ENCODE results near the gene PPCS. TPM values are rescaled to one million over a fixed set of nuclear protein-coding genes. Genes with fewer than 3 reads are reported as not detected.

PPCS gene
- total and polyA plus RNA-seq, 2 experiments from 2014 or later: 79.0 to 98.6 TPM

DNA sequence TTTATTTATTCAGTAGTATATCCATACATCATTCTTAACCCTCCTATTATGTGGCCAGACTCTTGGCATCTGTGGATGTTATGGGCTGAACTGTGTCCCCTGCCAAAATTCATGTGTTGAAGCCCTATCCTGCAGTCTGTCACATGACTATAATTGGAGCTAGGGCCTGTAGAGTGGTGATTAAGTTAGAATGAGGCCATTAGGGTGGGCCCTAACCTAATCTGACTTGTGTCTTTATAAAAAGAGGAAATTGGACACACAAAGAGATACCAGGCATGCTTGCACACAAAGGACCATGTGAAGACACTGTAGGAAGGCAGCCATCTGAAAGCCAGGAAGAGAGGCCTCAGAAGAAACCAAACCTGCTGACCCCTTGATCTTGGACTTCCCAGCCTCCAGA, 7.1 kb upstream of the PPCS start:
- TF ChIP-seq, protein P1, sequence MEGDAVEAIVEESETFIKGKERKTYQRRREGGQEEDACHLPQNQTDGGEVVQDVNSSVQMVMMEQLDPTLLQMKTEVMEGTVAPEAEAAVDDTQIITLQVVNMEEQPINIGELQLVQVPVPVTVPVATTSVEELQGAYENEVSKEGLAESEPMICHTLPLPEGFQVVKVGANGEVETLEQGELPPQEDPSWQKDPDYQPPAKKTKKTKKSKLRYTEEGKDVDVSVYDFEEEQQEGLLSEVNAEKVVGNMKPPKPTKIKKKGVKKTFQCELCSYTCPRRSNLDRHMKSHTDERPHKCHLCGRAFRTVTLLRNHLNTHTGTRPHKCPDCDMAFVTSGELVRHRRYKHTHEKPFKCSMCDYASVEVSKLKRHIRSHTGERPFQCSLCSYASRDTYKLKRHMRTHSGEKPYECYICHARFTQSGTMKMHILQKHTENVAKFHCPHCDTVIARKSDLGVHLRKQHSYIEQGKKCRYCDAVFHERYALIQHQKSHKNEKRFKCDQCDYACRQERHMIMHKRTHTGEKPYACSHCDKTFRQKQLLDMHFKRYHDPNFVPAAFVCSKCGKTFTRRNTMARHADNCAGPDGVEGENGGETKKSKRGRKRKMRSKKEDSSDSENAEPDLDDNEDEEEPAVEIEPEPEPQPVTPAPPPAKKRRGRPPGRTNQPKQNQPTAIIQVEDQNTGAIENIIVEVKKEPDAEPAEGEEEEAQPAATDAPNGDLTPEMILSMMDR (IDR thresholded peaks at IDR 0.05; ENCODE audit: poor library complexity): no peak
- TF ChIP-seq EZH2phosphoT487 (IDR thresholded peaks at IDR 0.05; ENCODE audit: low read depth, severe bottlenecking, unreplicated experiment) (no peak), EZH2 (IDR thresholded peaks at IDR 0.05; ENCODE audit: borderline replicate concordance) (no peak)
- no peaks in the 10 kb centered on the region for H3K4me1 ChIP-seq (ENCODE audit: insufficient read depth)
- H3K27me3 ChIP-seq: no peaks in the 10 kb centered on the region
- H4K20me1 ChIP-seq (ENCODE audit: insufficient read depth, poor library complexity, severe bottlenecking): no peaks in the 10 kb centered on the region
- H3K27ac ChIP-seq: no peak overlapping the region
- no peak overlapping the region for H2AFZ ChIP-seq
- H3K79me2 ChIP-seq: no peaks in the 10 kb centered on the region
- DNase-seq (ENCODE audit: low spot score): no peak
- no peaks in the 10 kb centered on the region for H3K36me3 ChIP-seq (replicated peaks; ENCODE audit: insufficient read depth, low read depth)
- no peak overlapping the region for H3K4me2 ChIP-seq
- no peaks in the 10 kb centered on the region for H3K9me2 ChIP-seq (replicated peaks; ENCODE audit: insufficient read depth)
- H3K4me3 ChIP-seq: no peak overlapping the region
- no peaks in the 10 kb centered on the region for H3K9me3 ChIP-seq (ENCODE audit: low read depth)

DNA sequence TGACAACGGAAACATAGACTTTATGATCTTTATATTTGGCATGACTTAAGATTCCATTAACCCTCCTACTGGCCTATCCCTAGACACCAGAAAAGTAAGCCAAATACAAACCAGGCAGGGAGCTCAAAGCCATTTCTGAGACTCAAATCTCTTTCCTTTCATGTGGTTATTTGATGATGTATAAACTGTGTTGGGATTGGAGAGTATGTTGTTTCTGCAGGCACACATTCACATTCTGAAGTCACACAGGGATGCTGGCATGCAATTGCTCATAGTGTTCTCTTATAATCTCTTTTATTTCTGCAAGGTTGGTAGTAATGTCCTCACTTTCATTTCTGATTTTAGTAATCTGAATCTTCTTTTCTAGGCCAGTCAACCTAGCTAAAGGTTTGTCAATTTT, 6.3 kb upstream of the PPCS start:
- Histone ChIP-seq H3K4me3 (no peak overlapping the region), H3K79me2 (no peaks in the 10 kb centered on the region), H4K20me1 (ENCODE audit: insufficient read depth, poor library complexity, severe bottlenecking) (no peaks in the 10 kb centered on the region), H3K9me3 (ENCODE audit: low read depth) (no peaks in the 10 kb centered on the region), H3K27me3 (no peaks in the 10 kb centered on the region), H3K27ac (no peak overlapping the region), H3K4me1 (ENCODE audit: insufficient read depth) (no peaks in the 10 kb centered on the region), H3K4me2 (no peak overlapping the region), H3K36me3 (replicated peaks; ENCODE audit: insufficient read depth, low read depth) (no peaks in the 10 kb centered on the region), H3K9me2 (replicated peaks; ENCODE audit: insufficient read depth) (no peaks in the 10 kb centered on the region), H2AFZ (no peak overlapping the region)
- TF ChIP-seq EZH2 (IDR thresholded peaks at IDR 0.05; ENCODE audit: borderline replicate concordance): no peak
- TF ChIP-seq, protein P1 (IDR thresholded peaks at IDR 0.05; ENCODE audit: poor library complexity): no peak
- TF ChIP-seq EZH2phosphoT487 (IDR thresholded peaks at IDR 0.05; ENCODE audit: low read depth, severe bottlenecking, unreplicated experiment): no peak
- WGBS (ENCODE audit: low lambda C conversion rate, missing lambda C conversion rate): 84% methylated on average over 1 of the region's 1 CpG
- DNase-seq (ENCODE audit: low spot score): no peak

DNA sequence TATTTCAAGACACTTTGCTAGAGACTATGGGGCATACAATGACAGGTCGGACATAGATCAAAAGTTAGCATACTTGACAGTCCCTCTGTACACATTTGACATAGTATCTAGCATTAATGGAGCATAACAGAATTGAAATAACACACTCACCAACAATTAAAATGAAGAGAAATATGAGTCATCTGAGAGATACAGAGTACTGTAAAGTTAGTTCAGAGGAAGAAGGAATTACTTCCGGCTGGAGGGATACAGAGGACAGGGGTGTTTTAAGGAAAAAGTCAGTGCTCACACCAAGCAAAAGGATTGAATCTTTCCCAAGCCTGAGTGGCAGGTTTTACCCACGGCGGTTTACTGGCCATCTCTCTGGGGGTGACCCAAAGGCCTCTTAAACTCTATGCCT, 3.0 kb upstream of the PPCS start:
- peaks cover 9% of the 10 kb centered on the region for H3K4me1 ChIP-seq (ENCODE audit: insufficient read depth)
- 87% methylated on average over 4 of the region's 4 CpGs for WGBS (ENCODE audit: low lambda C conversion rate, missing lambda C conversion rate)
- no peak for TF ChIP-seq EZH2phosphoT487 (IDR thresholded peaks at IDR 0.05; ENCODE audit: low read depth, severe bottlenecking, unreplicated experiment)
- no peak for TF ChIP-seq EZH2 (IDR thresholded peaks at IDR 0.05; ENCODE audit: borderline replicate concordance)
- TF ChIP-seq, protein P1 (IDR thresholded peaks at IDR 0.05; ENCODE audit: poor library complexity): no peak
- H3K79me2 ChIP-seq: peaks cover 7% of the 10 kb centered on the region
- no peak overlapping the region for H3K4me2 ChIP-seq
- no peaks in the 10 kb centered on the region for H3K9me2 ChIP-seq (replicated peaks; ENCODE audit: insufficient read depth)
- no peaks in the 10 kb centered on the region for H3K27me3 ChIP-seq
- H2AFZ ChIP-seq: no peak overlapping the region
- H3K27ac ChIP-seq: no peak overlapping the region
- DNase-seq (ENCODE audit: low spot score): no peak
- H3K4me3 ChIP-seq: no peak overlapping the region
- no peaks in the 10 kb centered on the region for H3K9me3 ChIP-seq (ENCODE audit: low read depth)
- H3K36me3 ChIP-seq (replicated peaks; ENCODE audit: insufficient read depth, low read depth): no peaks in the 10 kb centered on the region
- H4K20me1 ChIP-seq (ENCODE audit: insufficient read depth, poor library complexity, severe bottlenecking): no peaks in the 10 kb centered on the region

DNA sequence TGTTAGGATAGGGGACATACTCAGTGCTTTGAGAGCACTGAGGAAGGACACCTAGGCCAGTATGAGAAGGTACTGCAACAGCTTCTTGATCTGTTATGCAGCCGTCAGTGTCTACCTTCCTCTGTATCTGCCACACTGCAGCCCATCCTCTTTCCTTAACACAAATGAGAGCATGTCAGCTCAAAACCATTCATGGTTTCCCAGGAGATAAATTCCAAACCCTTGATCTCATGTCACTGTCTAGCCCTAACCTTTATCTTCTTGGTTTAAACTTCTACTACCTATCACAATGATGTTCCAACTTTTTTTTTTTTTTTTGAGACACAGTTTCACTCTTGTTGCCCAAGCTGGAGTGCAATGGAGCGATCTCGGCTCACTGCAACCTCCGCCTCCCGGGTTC, 1.9 kb upstream of the PPCS start:
- TF ChIP-seq EZH2phosphoT487 (IDR thresholded peaks at IDR 0.05; ENCODE audit: low read depth, severe bottlenecking, unreplicated experiment) (no peak), EZH2 (IDR thresholded peaks at IDR 0.05; ENCODE audit: borderline replicate concordance) (no peak)
- TF ChIP-seq, protein P1 (IDR thresholded peaks at IDR 0.05; ENCODE audit: poor library complexity): no peak
- Histone ChIP-seq H3K27ac (peak overlapping the region; percentile 54), H3K4me3 (no peak overlapping the region), H2AFZ (no peak overlapping the region), H3K27me3 (no peaks in the 10 kb centered on the region), H3K4me2 (no peak overlapping the region), H3K9me3 (ENCODE audit: low read depth) (no peaks in the 10 kb centered on the region), H4K20me1 (ENCODE audit: insufficient read depth, poor library complexity, severe bottlenecking) (no peaks in the 10 kb centered on the region), H3K9me2 (replicated peaks; ENCODE audit: insufficient read depth) (no peaks in the 10 kb centered on the region), H3K79me2 (peaks cover 7% of the 10 kb centered on the region), H3K4me1 (ENCODE audit: insufficient read depth) (peaks cover 9% of the 10 kb centered on the region), H3K36me3 (replicated peaks; ENCODE audit: insufficient read depth, low read depth) (no peaks in the 10 kb centered on the region)
- no peak for DNase-seq (ENCODE audit: low spot score)
- WGBS (ENCODE audit: low lambda C conversion rate, missing lambda C conversion rate): 87% methylated on average over 5 of the region's 5 CpGs

Measured in hepatocyte (in vitro differentiated cells).